ENCODE data around the gene CD83.
"Not testable (repeated sequence)": the region's sequence is repeated elsewhere in the genome, so short reads cannot be mapped to it uniquely, and the experiment has no call there.

Gene CD83

GRCh38 chr6:14151300-14151699 lies 33.7 kb downstream of the CD83 start:
- DNase-seq = not testable (repeated sequence)

DNA sequence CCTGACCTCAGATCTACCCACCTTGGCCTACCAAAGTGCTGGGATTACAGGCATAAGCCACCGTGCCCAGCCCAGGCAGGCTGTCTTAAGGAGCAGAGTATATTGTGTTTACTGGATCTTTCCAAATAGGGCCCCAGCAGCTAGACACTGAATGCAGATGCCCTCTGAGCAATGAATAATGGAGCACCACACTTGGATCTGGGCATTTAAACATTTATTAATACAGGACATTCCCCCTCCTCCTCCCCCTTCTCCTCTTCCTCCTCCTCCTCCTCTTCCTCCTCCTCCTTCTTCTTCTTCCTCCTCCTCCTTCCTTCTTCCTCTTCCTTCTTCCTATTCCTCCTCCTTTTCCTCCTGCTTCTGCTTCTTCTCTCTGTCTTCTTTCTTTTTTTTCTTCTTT lies 34.2 kb downstream of the CD83 start:
- no peak for DNase-seq

DNA sequence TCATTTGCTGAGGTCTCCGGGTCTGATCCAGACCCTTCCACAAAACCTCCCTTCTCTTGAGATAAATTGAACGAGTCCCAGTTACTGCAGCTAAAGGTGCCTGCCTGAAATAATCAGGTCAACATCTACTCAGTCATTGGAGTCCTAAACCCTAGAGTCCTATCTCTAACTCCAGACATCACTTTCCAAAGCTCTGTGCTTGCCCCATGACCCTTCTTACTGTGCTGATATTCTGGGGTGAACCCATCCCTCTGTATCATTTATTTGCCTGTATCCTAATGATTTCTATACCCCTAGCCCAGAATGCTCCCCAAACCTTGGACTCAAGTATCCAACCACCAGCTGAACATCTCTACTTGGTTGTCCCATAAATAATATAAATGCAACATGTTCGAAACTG lies 35.7 kb downstream of the CD83 start:
- DNase-seq = no peak

GRCh38 chr6:14159090-14159489 lies 41.5 kb downstream of the CD83 start:
- no peak for DNase-seq

DNA sequence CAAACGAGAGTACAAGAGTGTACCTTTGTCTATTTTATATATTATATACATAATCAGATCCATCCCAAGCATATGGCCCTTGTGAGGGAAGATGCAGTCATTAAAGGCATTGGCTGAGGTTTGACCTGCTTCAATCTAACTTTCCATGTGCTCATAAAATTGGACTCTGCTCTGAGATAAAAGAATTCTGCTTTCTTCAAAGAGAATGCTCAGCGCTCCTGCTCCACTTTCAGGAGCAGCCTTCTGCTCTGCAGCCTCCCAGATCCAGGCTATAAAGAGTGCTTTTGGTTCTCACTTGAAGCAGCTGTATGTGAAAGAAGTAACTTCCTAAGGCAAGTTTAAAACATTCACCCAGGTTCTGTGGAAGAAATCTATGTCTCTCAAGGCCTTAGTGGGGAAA lies 45.3 kb downstream of the CD83 start:
- no peak for DNase-seq

DNA sequence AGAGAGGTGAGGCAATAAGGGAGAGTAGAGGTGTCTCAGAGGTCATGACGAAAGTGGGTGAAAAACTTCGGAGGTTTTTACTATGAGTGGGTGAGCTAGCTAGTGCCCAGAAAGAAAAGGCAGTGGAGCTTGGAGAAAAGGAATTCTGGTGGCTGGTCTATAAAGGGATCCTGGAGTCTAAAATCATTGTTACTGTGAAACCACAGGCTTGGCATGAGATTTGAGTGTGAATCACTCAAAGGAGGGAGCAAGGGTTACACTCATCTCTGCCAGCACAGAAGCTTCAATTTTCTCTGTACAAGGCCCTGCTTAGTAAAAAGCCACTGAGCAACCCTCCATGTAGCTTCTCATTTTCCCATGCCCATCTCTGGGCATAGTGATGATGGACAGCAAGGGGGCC lies 47.5 kb downstream of the CD83 start:
- no peak for DNase-seq

- DNase-seq = no peak
Measured at GRCh38 chr6:14166839-14167238, 49.3 kb downstream of the CD83 start.

DNA sequence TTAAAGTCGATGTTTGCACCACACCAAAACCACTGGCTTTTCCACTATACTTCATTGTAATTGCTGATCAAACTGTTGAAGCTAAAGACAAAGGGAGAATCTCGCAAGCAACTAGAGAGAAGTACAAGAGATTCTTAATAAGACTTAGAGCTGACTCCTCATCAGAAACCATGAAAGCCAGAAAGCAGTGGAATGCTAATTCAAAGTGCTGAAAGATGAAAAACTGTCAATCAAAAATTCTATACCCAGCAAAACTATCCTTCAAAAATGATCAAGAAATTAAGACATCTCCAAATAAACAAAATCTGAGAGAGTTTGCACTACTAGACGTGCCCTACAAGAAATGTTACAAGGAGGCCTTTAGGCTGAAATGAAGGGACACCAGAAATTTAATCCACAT lies 52.6 kb downstream of the CD83 start:
- DNase-seq = no peak

DNA sequence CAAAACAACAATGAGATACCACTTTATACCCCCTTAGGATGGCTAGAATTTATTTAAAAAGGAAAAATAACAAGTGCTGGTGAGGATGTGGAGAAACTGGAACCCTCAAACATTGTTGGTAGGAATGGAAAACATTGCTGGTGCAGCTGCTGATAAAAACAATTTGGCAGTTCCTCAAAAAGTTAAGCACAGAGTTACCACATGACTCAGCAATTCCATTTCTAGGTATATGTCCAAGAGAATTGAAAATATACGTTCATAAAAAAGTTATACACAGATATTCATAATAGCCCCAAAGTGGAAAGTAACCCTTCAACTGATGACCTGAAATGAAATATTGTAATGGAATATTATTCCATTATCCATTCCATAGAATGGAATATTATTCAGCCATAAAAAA lies 55.0 kb downstream of the CD83 start:
- DNase-seq = no peak

DNA sequence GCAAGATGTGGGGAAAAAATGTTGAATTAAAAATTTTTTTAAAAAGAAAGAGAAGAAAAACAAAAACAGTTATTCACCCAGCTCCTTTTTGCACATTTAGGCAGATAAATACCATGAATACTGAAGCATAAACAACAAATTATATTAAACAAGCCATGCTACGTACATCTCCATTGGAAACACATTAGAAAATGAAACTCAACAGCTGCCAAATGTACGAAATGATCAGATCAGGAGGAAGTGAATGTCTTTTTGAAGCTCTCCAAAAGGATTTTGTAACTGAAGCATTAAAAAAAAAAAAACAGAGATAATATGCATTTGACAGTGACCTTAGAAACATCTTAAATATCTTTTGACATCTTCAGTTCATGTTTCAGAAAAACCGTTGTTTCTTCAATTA lies 56.7 kb downstream of the CD83 start:
- DNase-seq = no peak

DNA sequence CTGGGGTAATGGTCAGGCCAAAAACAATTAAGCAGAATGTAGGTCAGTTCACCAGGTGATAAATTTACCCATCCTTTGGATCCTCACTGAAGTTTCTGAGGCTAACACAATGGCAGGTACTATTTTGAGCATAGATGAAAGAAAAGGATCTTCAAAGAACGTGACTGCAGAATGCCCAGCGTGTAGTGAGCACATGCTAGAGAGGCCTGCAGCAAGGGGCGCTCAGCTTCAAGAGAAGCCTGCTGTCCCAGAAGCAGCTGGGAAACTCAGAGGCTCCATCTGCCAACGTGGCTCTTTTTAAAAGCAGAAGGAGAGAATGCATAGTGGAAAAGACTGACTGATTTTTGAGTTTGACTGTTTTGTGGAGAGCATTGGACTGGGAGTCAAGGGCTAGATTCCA lies 57.4 kb downstream of the CD83 start:
- DNase-seq = no peak

DNA sequence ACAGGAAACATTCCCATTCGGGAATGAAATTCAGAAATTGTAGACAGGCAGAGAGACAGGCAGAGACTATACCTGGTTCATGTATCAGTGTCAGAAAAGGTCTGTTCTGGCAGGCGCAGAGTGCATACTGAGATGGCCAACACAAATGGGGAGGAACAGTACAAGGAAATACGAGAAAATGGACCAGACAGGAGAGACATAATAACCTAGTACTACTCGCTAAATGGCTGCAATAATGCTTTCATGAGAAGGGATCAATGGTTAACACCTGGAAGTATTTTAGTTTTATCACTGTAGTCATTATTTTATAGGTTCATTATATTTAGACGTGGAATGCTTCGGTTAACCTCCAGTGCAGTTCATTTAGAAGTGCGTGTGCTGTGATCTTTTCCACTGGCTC lies 58.9 kb downstream of the CD83 start:
- DNase-seq = no peak

DNA sequence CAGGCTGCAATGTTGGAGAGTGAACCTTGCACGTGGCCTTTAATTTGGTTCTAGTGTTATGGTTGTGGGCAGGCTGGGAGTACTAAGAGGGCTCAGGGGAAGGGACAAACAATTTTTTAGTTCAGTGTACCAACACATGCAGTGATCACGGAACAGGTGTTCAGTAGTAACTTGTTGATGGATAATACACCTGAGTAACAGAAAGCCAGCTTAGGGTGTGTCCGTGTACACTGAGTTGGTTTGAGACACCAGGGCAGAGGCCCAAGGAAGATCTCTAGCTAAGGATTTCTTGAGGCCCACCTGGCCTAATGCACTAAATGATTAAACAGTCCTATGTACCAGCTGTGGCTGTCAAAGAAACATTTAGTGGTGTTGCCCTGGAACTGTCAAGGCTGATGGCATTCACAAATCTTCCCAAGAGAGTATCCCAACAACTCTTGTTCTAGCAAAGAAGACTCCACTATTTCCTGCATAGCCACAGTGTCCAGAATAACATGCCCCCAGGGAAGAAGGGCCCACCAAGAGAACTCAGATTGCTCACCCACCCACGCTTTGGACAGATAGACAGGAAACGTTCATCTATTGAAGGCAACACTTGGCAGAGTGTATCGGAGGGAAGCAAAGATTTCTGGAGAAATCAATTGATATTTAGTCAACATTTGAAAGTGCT lies 60.0 kb downstream of the CD83 start:
- no peak for DNase-seq

DNA sequence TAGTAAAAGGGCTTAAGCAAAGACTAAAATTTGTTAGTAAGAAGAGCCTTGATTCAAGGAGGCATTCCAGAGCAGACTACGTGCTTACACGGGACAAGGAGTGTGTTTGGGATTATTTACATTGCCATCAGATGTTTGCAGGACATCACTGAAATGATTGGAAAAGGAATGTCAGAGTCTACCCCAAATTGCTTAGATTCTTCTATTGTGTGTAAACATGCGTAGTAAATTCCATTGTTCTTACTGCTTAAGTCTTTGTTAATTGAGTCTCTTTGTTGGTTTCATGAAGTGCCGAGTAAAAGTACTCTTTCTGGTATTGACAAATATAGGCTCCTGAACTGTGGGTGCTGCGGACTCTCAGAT lies 60.5 kb downstream of the CD83 start:
- no peak for DNase-seq

- no peak for DNase-seq
Measured at GRCh38 chr6:14180609-14181008, 63.0 kb downstream of the CD83 start.

DNA sequence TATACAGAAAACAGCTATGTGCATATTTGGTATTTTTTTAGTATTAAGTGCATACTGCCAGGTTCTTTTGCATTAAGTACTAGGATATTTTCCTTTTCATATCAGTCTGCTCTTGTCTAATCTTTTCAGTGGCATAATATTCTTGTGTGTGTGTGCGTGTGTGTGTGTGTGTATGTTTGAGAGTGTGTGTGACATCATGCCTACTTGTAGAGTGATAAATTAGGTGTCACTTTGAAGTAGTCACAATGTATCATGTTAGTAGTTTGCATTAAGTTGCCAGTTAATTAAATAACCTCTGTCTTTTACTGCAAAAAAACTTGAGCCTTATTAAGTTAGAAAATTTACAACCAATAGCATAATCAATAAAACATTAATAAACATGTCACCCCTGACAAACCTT lies 65.3 kb downstream of the CD83 start:
- DNase-seq = no peak

Data from NCI-H526 treated with DMSO at 0.1 percent for 48 hours (cell line).